B cell (primary cell): Measurements from ENCODE around the gene APOC3. TPM values are rescaled to one million over a fixed set of nuclear protein-coding genes. Genes with fewer than 3 reads are reported as not detected.

Experiments used
- ATAC-seq: fragments of 200-7000 bp; cut with Tn5 transposase; one replicate; pipeline ENCODE4 v1.10.0; 2021; ENCODE audit warnings: low read depth, mild to moderate bottlenecking, moderate number of reproducible peaks, moderate library complexity
- CTCF ChIA-PET: fragments of 350-600 bp; sonication (Branson Sonifier 250); formaldehyde crosslinking; loops from one replicate; lab custom pipeline; 2021; ENCODE audit warnings: antibody characterized with exemption, inconsistent platforms; lab: Charles Lee
- POLR2A ChIA-PET: fragments of 350-600 bp; sonication (Branson Sonifier 250); formaldehyde crosslinking; loops from one replicate; lab custom pipeline; 2021; ENCODE audit warnings: antibody characterized with exemption; lab: Charles Lee
- DNase-seq: peaks from one replicate; pipeline ENCODE4 v3.0.0; 2013
- H2AFZ ChIP-seq: 2 replicates; pipeline ENCODE4 v1.6.1; 2012; ENCODE audit warnings: mild to moderate bottlenecking, low read depth, low read length; ENCODE audit not compliant: insufficient read depth, poor library complexity, severe bottlenecking
- H3K27ac ChIP-seq, 2 donors: 1 replicate in 1 of 2; 2 replicates in 1 of 2; pipeline ENCODE4 v1.5.1; 2012 to 2013; ENCODE audit warnings: low read length in 2 of 2, mild to moderate bottlenecking in 2 of 2, moderate library complexity in 1 of 2
- H3K27me3 ChIP-seq, 4 experiments: fragments of 200-600 bp in 1 of 4; sonication (generic) in 1 of 4; replicated peaks in 1 of 4; 1 replicate in 2 of 4; 2 replicates in 2 of 4; pipeline versions ENCODE4 v1.6.1 to v1.7.0; 2013 to 2016; ENCODE audit warnings: low read length in 3 of 4, mild to moderate bottlenecking in 2 of 4, mixed read lengths in 1 of 4, moderate library complexity in 1 of 4; ENCODE audit not compliant: insufficient read depth in 4 of 4, control insufficient read depth in 3 of 4; ENCODE audit errors: control extremely low read depth in 1 of 4
- H3K36me3 ChIP-seq, 2 experiments: replicated peaks in 1 of 2; 1 replicate in 1 of 2; 2 replicates in 1 of 2; pipeline versions ENCODE4 v1.6.1 to v1.7.1; 2013; ENCODE audit warnings: low read length in 1 of 2; ENCODE audit not compliant: insufficient read depth in 2 of 2, control insufficient read depth in 1 of 2; ENCODE audit errors: control extremely low read depth in 1 of 2, extremely low read depth in 1 of 2
- H3K4me1 ChIP-seq, 2 donors: fragments of 200-600 bp in 1 of 2; sonication (generic) in 1 of 2; 1 replicate in 1 of 2; 2 replicates in 1 of 2; pipeline versions ENCODE4 v1.5.1 to v1.6.1; 2013 to 2017; ENCODE audit warnings: low read length in 2 of 2; ENCODE audit not compliant: control insufficient read depth in 2 of 2, insufficient read depth in 2 of 2
- H3K4me2 ChIP-seq: replicated peaks from 2 replicates; pipeline ENCODE3; 2012; ENCODE audit warnings: mild to moderate bottlenecking, low read depth, low read length; ENCODE audit not compliant: poor library complexity, severe bottlenecking
- H3K4me3 ChIP-seq, 5 experiments: fragments of 200-600 bp in 1 of 5; sonication (generic) in 1 of 5; 1 replicate in 3 of 5; 2 replicates in 2 of 5; pipeline versions ENCODE4 v1.5.1 to v1.7.0; 2011 to 2016; ENCODE audit warnings: low read length in 4 of 5, mild to moderate bottlenecking in 4 of 5, low read depth in 2 of 5, control low read depth in 1 of 5, moderate library complexity in 1 of 5; ENCODE audit not compliant: insufficient read depth in 1 of 5; ENCODE audit errors: control extremely low read depth in 1 of 5, extremely low read depth in 1 of 5
- H3K79me2 ChIP-seq: fragments of 200-600 bp; sonication (generic); one replicate; pipeline ENCODE4 v1.6.0; 2016; ENCODE audit warnings: low read length; ENCODE audit not compliant: control insufficient read depth, insufficient read depth
- H3K9ac ChIP-seq: fragments of 200-600 bp; sonication (generic); 2 replicates; pipeline ENCODE4 v1.6.1; 2017; ENCODE audit warnings: mild to moderate bottlenecking, low read length, moderate library complexity
- H3K9me3 ChIP-seq, 3 donors: one replicate each; pipeline versions ENCODE4 v1.6.1 to v1.7.1; 2013; ENCODE audit warnings: low read length in 2 of 3; ENCODE audit not compliant: control insufficient read depth in 2 of 3, insufficient read depth in 1 of 3; ENCODE audit errors: control extremely low read depth in 1 of 3
- H4K20me1 ChIP-seq: 2 replicates; pipeline ENCODE4 v1.6.0; 2012; ENCODE audit warnings: mild to moderate bottlenecking, low read length; ENCODE audit not compliant: insufficient read depth, control insufficient read depth, poor library complexity, severe bottlenecking
- H3K27ac Mint-ChIP-seq: one replicate; pipeline ENCODE4 v1.8.0; 2021; ENCODE audit warnings: mixed read lengths
- H3K27me3 Mint-ChIP-seq: one replicate; pipeline ENCODE4 v1.8.0; 2021; ENCODE audit warnings: mixed read lengths
- H3K4me1 Mint-ChIP-seq: one replicate; pipeline ENCODE4 v1.8.0; 2021; ENCODE audit warnings: mixed read lengths
- H3K4me3 Mint-ChIP-seq: one replicate; pipeline ENCODE4 v1.8.0; 2021; ENCODE audit warnings: mixed read lengths
- H3K9me3 Mint-ChIP-seq: one replicate; pipeline ENCODE4 v1.8.0; 2022; ENCODE audit warnings: mixed read lengths; ENCODE audit not compliant: insufficient read depth
- EZH2 ChIP-seq: IDR thresholded peaks from 2 replicates; pipeline ENCODE4 v1.6.1; 2012; ENCODE audit warnings: borderline replicate concordance, low read depth, mild to moderate bottlenecking, moderate library complexity, low read length; ENCODE audit not compliant: insufficient read depth, poor library complexity, severe bottlenecking
- WGBS: methylation state at CpG from one replicate; pipeline ENCODE4 v1.1.5; 2013; ENCODE audit warnings: missing lambda C conversion rate; ENCODE audit not compliant: insufficient coverage; 5-methylcytosine and 5-hydroxymethylcytosine counted together
- intact Hi-C: fragments of 100-400 bp; cut with micrococcal nuclease; formaldehyde crosslinking; loops from one replicate; pipeline ENCODE4 v1.10.0; 2022
- polyA plus RNA-seq: library from polyadenylated mRNA; depleted of rRNA; stranded (reverse); fragments of >200 nt; gene quantifications from 2 replicates; pipeline ENCODE4 v1.2.3, GENCODE V29; 2012
- total RNA-seq, 2 donors: library from RNA; stranded (reverse); fragments of 120-200 nt in 1 of 2; gene quantifications; 1 replicate in 1 of 2; 2 replicates in 1 of 2; pipeline versions ENCODE4 v1.2.3 to v1.2.4, GENCODE V29; 2013 to 2022
- TF ChIP-seq, protein P1 (sequence below): fragments of 200-600 bp; IDR thresholded peaks from one replicate; pipeline ENCODE4 v1.8.0; 2022; ENCODE audit warnings: antibody characterized with exemption, mild to moderate bottlenecking

APOC3 gene
- total and polyA plus RNA-seq, 2 donors (not counting 1 experiment from before 2014, with no cell fraction given), result not detected

DNA sequence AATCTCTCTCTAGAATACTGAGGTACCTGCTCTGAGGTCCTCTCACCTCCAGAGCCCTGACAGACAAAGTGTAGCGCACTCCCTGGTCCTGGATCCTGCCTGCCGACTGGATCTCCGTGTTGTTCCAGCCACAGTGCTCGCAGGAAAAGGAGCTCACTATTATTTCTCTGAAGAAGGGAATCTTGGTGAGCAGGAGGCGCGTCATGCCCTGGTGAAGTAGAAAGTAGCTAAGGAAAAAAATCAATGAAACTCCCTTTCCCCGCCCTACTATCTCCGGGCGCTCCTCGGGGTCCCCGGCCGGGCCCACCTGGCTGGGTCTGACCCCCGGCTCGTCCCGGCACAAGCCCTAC lies 42.3 kb upstream of the APOC3 start:
- H3K9me3 Mint-ChIP-seq, result no peaks in the 10 kb centered on the region
- H3K4me2 ChIP-seq, result peak overlapping the region; percentile 91
- peaks cover 34% of the 10 kb centered on the region for H3K79me2 ChIP-seq
- H3K27me3 Mint-ChIP-seq, result peaks cover 7% of the 10 kb centered on the region
- under 1% methylated on average over 13 of the region's 15 CpGs for WGBS
- H2AFZ ChIP-seq, result peak overlapping the region; percentile 96
- TF ChIP-seq EZH2, result no peak
- TF ChIP-seq, protein P1, sequence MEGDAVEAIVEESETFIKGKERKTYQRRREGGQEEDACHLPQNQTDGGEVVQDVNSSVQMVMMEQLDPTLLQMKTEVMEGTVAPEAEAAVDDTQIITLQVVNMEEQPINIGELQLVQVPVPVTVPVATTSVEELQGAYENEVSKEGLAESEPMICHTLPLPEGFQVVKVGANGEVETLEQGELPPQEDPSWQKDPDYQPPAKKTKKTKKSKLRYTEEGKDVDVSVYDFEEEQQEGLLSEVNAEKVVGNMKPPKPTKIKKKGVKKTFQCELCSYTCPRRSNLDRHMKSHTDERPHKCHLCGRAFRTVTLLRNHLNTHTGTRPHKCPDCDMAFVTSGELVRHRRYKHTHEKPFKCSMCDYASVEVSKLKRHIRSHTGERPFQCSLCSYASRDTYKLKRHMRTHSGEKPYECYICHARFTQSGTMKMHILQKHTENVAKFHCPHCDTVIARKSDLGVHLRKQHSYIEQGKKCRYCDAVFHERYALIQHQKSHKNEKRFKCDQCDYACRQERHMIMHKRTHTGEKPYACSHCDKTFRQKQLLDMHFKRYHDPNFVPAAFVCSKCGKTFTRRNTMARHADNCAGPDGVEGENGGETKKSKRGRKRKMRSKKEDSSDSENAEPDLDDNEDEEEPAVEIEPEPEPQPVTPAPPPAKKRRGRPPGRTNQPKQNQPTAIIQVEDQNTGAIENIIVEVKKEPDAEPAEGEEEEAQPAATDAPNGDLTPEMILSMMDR, result no peak
- H4K20me1 ChIP-seq, result peaks cover 5% of the 10 kb centered on the region
- peak overlapping the region; percentile 98 for H3K4me3 Mint-ChIP-seq
- POLR2A ChIA-PET, result interaction anchor here (0.7 to 2.3 kb wide), 3 partner anchors 12 to 357 kb away, joined by 6 to 11 read pairs (median 9); partner anchors contain the start of genes BUD13 and PAFAH1B2
- peak overlapping the region; percentile 45 to 88 (median 81) for H3K4me3 ChIP-seq
- no peak for ATAC-seq
- peaks cover 37% of the 10 kb centered on the region for H3K4me1 Mint-ChIP-seq
- H3K9me3 ChIP-seq, result no peaks in the 10 kb centered on the region
- CTCF ChIA-PET, result interaction anchor here (0.8 to 7.1 kb wide), 7 partner anchors 11 to 440 kb away, joined by 3 to 80 read pairs (median 5); partner anchors contain the start of genes APOA1 and BUD13
- no peak for DNase-seq
- H3K27ac Mint-ChIP-seq, result peak overlapping the region; percentile 98
- H3K4me1 ChIP-seq, result peaks cover 22 to 29% of the 10 kb centered on the region in 2 donors
- H3K9ac ChIP-seq, result peak overlapping the region; percentile 88
- H3K27ac ChIP-seq, result peak overlapping the region; percentile 7 to 82
- H3K27me3 ChIP-seq, result peaks cover 0 to 10% (median 0%) of the 10 kb centered on the region in 4 experiments
- H3K36me3 ChIP-seq, result peaks cover 6 to 44% of the 10 kb centered on the region in 2 experiments
- intact Hi-C loops, result loop anchor here (5.0 kb wide), 1 partner anchor 540 kb away; the partner anchor contains the start of gene CEP164

DNA sequence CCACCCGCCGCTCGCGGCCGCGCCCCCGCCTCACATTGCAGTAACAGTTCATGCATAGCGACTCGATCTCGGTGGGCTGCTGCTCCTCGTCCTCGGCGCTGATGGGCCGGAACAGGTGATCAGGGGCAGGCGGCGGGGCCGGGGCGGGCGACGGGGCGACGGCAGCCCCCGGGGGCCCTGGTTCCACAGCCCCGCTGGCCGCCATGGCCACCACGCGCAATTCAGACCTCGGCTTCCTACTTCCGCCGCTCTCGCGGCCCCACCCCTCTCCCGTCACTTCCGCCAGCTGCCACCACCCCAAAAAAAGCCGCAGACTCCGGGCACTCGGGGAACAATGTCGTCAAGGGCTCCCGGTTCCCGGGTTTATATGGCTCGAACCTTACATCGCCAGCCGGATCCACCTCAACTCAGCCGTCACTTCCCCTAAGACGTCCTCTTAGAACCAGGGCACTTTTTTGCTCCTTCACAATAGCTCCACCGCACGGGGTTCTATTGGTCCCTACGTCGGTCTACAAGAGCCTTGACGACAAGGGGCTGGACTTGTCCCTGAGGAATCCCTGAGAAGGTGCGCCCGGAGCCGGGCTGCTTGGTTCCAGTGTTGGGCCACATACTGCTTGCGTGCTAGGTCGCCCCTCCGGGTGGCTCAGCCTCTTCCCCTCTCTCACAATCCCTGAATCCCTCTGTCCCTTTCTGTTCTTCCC lies 41.8 kb upstream of the APOC3 start, which contains the start of gene ZPR1:
Gene ZPR1 (minus strand): TSS at position 238 of the 701 bp plus-strand sequence. CDS start 33 bp downstream, at position 205.
- Mint-ChIP-seq H3K27ac (peak within 1 kb of the TSS; percentile 98), H3K4me3 (peak within 1 kb of the TSS; percentile 98), H3K9me3 (no peaks in the 10 kb centered on the region), H3K4me1 (peaks cover 37% of the 10 kb centered on the region), H3K27me3 (peaks cover 7% of the 10 kb centered on the region)
- H3K79me2 ChIP-seq, result peaks cover 34% of the 10 kb centered on the region
- intact Hi-C loops, result loop anchor here (1.0 to 5.0 kb wide), 4 partner anchors 15 to 539 kb away; partner anchors contain the start of genes CEP164, PCSK7, RNF214 and SIDT2
- H3K27me3 ChIP-seq, result peaks cover 0 to 10% (median 0%) of the 10 kb centered on the region in 4 experiments
- peak; percentile 88 for DNase-seq
- 1% methylated on average over 56 of the region's 56 CpGs for WGBS
- peak within 1 kb of the TSS; percentile 69 to 88 (median 81) for H3K4me3 ChIP-seq
- no peaks in the 10 kb centered on the region for H3K9me3 ChIP-seq
- peak; percentile 83 for ATAC-seq
- peaks cover 22 to 29% of the 10 kb centered on the region in 2 donors for H3K4me1 ChIP-seq
- peak within 1 kb of the TSS; percentile 47 to 82 for H3K27ac ChIP-seq
- TF ChIP-seq EZH2, result no peak
- TF ChIP-seq, protein P1, result no peak
- peaks cover 4% of the 10 kb centered on the region for H4K20me1 ChIP-seq
- ChIA-PET CTCF (interaction anchor here (0.8 to 7.1 kb wide), 7 partner anchors 11 to 439 kb away, joined by 3 to 80 read pairs (median 5); partner anchors contain the start of genes APOA1 and BUD13), POLR2A (interaction anchor here (0.7 to 2.3 kb wide), 3 partner anchors 13 to 356 kb away, joined by 6 to 11 read pairs (median 9); partner anchors contain the start of genes BUD13 and PAFAH1B2)
- H3K36me3 ChIP-seq, result peaks cover 6 to 38% of the 10 kb centered on the region in 2 experiments
- H3K4me2 ChIP-seq, result peak within 1 kb of the TSS; percentile 91
- H3K9ac ChIP-seq, result peak within 1 kb of the TSS; percentile 88
- H2AFZ ChIP-seq, result peak within 1 kb of the TSS; percentile 96
